GM19463 (cell line): ENCODE results near the gene THOC7.

Experiments used
- ATAC-seq: cut with Tn5 transposase; IDR thresholded peaks from one replicate; pipeline ENCODE4 v1.9.1; 2021; ENCODE audit warnings: mild to moderate bottlenecking, moderate library complexity; ENCODE audit not compliant: unreplicated experiment

Gene THOC7

DNA sequence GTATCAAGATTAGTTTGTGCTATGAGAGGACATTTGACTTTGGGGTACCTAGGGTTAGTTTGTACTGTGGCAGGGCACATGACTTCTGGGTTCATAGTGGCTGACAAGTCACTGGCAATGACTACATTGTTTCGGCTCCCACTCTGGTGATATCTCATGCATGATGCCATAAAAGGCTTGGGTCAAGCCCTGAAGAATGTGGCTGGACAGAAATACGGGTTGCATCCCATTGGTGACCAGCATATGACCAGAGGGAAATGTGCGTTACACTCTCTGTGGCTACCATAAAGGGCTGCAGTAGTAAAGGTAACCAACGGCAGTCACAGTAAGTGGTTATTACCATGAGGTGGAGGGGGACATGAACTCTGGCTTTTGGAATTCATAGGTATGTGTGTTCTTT lies 18.4 kb downstream of the THOC7 start:
- no peak for ATAC-seq

DNA sequence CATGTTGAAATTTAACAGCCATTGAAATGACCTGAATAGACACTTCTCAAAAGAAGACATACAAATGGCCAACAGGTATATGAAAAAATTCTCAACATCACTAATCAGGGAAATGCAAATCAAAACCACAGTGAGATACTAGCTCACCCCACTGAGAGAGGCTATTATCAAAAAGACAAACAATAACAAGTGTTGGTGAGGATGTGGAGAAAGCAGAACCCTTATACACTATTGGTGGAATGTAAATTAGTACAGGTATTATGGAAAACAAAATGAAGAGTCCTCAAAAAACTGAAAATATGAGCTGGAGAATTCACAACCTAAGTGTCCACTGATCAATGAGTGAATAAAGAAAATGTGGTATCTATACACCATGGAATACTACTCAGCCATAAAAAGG lies 21.5 kb downstream of the THOC7 start:
- ATAC-seq: no peak

DNA sequence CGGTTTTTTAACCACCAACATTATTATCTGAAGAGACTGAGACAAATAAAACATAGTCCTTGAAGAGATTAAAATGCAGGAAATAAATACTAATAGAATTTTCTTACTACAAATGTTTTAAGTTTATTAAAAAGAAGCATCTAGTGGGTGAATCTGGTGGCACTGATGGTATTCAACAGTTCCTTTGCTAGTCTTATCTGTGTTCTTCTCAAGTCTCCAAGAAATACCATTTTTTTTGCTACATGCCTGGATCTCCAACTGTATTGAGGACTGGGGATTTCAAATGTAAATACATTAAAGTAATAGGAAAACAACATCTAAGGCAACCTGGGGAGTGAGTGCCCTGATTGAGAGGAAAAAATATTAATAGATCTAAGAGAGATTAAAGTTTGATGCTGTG lies 21.9 kb downstream of the THOC7 start:
- no peak for ATAC-seq

GRCh38 chr3:63832395-63832794 lies 31.2 kb downstream of the THOC7 start:
- no peak for ATAC-seq

DNA sequence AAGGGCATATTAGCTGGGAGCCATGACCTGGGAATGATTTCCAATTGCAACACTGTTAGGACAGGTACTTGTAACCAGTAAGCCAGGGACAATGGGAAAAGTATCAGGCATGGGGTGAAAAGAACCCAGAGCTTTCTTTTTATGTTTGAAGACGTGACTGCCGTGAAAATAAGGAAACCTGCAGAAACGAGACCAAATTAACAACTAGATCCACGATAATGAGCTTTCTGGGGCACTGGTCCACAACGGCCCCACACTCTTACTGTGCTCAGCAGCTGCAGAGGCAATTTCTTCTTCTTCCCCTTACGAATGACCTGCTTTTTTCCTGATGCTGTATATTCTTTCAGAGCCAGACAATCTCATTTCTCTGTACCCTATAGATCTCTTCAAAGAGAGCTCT lies 33.1 kb downstream of the THOC7 start:
- no peak for ATAC-seq

GRCh38 chr3:63824309-63824708 lies 39.3 kb downstream of the THOC7 start:
- no peak for ATAC-seq

GRCh38 chr3:63819151-63819398 lies 44.5 kb downstream of the THOC7 start, which contains the start of gene C3orf49:
Gene C3orf49, plus strand, starts transcription at chr3:63819299. Its CDS starts 173 bp downstream, at chr3:63819472.
- no peak for ATAC-seq

DNA sequence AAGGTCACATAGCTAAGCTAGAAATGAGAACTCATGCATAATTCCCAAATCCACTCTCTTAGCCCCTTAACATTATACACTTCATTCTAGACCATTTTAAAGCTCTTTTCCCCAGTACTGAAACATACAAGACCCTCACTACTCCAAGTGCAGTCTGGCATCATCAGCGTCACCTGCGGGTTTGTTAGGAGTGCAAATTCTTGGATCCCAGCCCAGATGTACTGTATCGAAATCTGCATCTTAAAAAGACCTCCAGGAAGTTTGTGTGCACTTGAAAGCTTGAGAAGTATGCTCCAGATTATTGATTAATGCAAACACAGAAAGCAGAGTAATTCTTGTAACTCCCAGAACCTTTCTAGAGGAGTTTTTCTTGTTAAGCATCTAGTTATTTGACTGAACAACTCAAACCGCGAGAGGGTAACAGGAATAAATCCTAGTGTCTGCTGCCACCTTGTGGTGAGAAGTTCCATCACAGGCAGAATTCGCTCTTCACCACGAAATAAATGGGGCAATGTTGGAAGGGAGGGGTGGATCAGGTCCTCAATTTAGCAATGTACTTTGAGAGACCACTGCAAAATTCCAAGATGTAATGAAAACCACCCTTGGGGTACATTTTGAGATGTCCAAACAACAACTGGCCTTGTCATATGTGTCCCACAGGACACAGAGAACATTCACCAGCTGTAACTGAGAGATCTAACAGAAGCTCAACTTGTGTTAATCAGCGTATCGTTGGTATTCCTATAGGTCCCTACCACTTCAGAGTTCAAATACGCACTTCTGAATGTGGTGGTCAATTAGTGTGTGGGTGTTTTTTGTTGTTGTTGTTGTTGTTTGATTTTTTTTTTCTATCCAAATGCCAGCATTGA lies 45.1 kb downstream of the THOC7 start:
- ATAC-seq: no peak

- ATAC-seq: no peak
Measured at GRCh38 chr3:63817225-63817624, 46.4 kb downstream of the THOC7 start.

DNA sequence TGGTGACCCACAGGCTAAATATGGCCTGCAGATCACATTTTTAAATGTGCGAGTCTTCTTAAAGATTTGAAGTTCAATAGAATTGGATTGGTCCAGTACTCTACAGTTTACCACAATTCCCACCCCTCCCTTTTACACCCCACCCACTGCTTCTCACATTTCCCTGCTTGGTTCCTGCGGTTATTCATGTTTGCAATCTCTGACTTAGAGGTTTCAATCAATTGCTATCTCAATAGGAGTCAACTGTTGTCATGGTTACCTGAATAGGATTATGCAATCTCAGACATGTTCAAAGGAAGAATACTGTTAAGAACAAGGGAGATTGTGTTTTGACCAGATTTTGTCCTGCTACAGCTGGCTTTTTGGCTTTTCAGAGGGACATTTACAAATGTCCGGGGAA lies 49.4 kb downstream of the THOC7 start:
- no peak for ATAC-seq

DNA sequence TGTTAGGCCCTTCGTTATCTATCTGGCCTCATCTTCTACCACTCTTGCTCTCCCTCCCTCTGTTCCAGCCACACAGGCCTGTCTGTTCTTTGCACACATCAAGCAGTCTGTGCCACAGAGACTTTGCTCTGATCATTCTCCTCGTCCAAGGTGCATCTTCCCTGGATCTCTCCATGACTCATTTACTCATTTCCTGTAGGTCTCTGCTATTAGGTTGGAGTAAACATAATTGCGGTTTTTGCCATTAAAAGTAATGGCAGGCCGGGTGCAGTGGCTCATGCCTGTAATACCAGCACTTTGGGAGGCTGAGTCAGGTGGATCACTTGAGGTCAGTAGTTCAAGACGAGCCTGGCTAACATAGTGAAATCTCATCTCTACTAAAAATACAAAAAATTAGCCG lies 54.0 kb downstream of the THOC7 start:
- no peak for ATAC-seq

GRCh38 chr3:63808633-63809032 lies 55.0 kb downstream of the THOC7 start:
- ATAC-seq: no peak

DNA sequence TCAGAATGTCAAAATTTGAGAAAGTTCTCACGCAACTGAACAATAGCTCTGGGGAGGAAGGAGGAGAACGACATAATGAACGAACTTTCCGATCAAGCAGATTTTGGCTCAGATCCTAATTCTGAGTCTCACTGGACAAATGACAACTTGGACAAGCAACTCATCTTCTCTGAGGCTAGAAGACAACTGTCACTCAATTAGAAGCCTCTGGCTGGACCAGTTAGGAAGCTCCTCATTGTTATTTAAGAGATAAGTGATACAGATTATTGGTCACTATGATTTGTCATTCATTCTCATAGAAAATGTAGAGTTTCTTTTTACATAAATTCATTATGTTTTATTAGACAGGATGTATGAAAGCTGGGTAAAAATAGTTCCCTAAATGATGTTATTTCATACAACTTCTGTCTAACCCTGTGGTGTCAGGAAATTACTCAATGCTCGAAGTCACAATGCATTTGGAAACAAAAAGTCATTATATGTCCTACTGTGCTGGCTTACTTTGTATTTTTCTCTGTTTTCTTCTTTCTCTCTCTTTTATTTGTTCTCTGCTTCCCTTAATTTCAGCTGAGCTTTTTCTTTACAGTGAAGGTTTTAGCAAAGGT lies 55.5 kb downstream of the THOC7 start:
- ATAC-seq: no peak

- no peak for ATAC-seq
Measured at GRCh38 chr3:63803911-63804310, 59.7 kb downstream of the THOC7 start.

DNA sequence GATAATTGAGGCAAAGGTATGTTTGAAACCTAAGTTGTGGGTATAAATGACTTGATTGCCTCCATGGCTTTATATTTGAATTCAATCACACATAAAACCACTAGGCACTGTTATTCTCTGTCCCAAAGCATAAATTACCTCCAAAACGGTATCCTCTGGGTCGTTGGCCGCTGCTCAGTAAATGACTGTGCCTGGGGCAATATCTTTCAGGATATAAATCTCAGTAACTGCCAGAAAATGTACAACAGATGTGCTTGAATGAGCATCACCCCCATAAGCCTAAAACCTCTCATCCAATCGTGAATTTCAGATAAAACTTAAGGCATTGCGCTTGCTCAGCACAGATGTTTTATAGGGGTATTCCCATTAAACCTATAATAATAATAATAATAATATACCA lies 63.5 kb downstream of the THOC7 start:
- ATAC-seq: no peak

GRCh38 chr3:63798949-63799348 lies 64.7 kb downstream of the THOC7 start:
- ATAC-seq: no peak

DNA sequence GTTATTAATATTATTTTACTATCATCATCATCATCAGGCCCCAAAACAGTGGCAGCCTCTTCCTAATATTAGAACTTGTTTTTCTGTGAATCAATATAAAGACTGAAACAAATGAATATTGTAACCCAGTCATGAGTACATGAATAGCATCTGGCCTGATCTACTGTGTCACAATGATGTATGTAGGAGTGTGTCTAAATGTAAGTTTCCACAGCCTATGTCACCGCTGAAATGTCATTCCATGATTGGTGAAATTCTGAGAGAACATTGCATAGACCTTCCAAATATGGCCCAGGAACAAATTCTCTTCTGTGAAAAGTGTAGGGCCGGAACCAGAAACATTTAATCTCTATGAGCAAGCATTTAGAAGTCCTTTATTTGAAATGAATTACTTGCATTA lies 65.1 kb downstream of the THOC7 start:
- no peak for ATAC-seq

DNA sequence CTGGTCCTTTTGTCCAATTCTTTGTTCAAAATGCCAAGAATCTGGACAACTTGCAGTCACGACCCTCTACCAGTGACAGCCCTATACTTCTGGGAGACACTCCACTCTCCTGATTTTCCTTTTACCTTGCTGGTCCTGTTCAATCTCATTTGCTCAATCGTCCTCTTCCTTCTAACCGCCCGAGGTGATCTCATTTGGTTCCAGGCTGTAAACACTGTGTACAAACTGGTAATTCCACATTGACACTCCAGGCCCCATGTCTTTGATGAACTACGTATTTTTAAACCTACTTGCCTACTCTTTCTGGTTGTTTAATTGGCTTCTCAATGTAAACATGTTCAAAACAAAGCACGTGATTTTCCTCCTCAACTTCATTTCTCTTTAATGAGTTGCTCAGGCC lies 68.2 kb downstream of the THOC7 start:
- no peak for ATAC-seq

- ATAC-seq: no peak
Measured at GRCh38 chr3:63791974-63792373, 71.6 kb downstream of the THOC7 start.
